A375 (cell line): ENCODE measurements around the gene STATH. TPM values are rescaled to one million over a fixed set of nuclear protein-coding genes. Genes with fewer than 3 reads are reported as not detected.

Source experiments
- total RNA-seq: library from RNA; depleted of rRNA; stranded (reverse); fragments of >200 nt; shearing (Covaris generic); gene quantifications from 2 replicates; pipeline ENCODE4 v1.2.3, GENCODE V29; 2014; rRNA removed

The STATH gene
- total RNA-seq = not detected in 2 replicates

GRCh38 chr4:69995526-69996016, at the start of gene STATH:
TSS of gene STATH (plus strand) at chr4:69995966. CDS start at chr4:69998438, 2,472 bp downstream.

DNA sequence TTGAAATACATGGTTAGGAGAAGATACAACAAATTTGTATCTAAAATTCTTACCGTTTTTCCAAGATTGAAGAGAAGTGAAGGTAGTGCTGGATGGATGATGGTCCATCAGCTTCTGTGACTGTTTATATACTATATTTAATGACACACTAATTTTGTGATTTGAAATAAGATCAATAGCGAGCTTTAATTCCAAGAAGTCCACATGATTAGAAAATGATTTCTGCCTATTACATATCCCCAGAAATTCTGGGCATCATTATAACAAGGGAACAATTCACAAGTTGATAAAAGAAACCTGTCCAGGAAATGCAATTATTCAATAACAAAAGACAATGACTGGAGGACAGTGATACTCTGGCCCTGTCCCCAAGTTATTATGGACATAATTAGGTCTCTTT, 30.1 kb upstream of the STATH start, which contains the start of gene CSN2:
TSS of gene CSN2 (minus strand) at position 101 of the 400 bp plus-strand sequence. CDS start 4,733 bp downstream, outside the sequence.

GRCh38 chr4:70028159-70028558, 32.4 kb downstream of the STATH start, which contains the start of gene HTN3:
TSS of gene HTN3 (plus strand) at chr4:70028459. CDS start at chr4:70030741, 2,282 bp downstream.

DNA sequence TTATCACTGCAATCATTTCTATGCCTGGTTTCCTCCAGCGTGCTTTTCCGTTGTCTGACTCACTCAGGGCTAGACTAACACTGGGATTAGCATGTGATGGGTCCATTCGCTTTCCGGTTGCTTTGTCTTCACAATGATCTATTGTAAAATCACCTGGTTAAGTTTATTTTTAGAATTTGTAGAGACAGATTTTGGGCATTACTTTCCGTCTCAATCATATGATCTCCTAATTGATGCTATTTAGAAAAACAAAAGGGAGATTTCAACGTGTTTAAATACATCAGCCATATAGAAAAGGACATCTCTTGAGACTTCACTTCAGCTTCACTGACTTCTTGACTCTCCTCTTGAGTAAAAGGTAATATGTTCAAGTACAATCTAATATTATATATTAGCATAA, 54.4 kb downstream of the STATH start, which contains the start of gene HTN1:
TSS of gene HTN1 (plus strand) at position 301 of the 400 bp plus-strand sequence. CDS start 2,639 bp downstream, outside the sequence.

Other genes with a start within 250 kb of the STATH start
- 0.11 and 0.13 TPM in 2 replicates for gene SULT1B1, start 235.3 kb upstream of the STATH start, total RNA-seq
- gene SULT1E1, start 135.8 kb upstream of the STATH start, total RNA-seq = not detected in 2 replicates
- not detected in 2 replicates for gene CSN1S1, start 64.9 kb upstream of the STATH start, total RNA-seq
- gene CSN2, start 30.2 kb upstream of the STATH start, total RNA-seq = not detected in 2 replicates
- not detected in 2 replicates for gene HTN3, start 32.5 kb downstream of the STATH start, total RNA-seq
- not detected in 2 replicates for gene HTN1, start 54.5 kb downstream of the STATH start, total RNA-seq
- gene PRR27, start 158.3 kb downstream of the STATH start, total RNA-seq = not detected in 2 replicates
- gene ODAM, start 199.8 kb downstream of the STATH start, total RNA-seq = not detected in 2 replicates
- not detected in 2 replicates for gene FDCSP, start 230.2 kb downstream of the STATH start, total RNA-seq
- gene CSN3, start 246.6 kb downstream of the STATH start, total RNA-seq = not detected in 2 replicates